C4-2B (cell line): Measurements from ENCODE around the gene MALRD1.

Experiments
- CTCF ChIP-seq: fragments of 450-650 bp; conservative IDR thresholded peaks from 2 replicates; pipeline ENCODE4 v1.5.1; 2017; ENCODE audit warnings: mild to moderate bottlenecking
- ZFX ChIP-seq: fragments of 450-650 bp; IDR thresholded peaks from 2 replicates; pipeline ENCODE4 v1.6.1; 2017

DNA sequence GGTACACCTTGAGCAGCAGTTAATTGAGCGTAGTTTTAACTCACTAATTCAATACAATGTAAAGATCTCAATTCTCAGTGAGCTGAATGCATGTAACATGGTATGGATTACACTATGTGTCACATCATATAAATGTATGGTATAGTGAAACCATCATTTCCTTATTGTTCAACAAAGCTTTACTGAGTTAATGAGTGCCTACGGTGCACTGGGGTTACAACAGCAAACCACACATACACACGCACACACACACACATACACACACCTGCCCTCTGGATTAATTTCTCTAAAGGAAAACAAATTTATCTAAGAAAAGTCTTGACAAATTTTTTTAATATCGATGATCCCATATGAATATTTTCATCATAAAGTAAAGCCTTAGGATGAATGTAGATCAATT lies 369.1 kb downstream of the MALRD1 start:
- TF ChIP-seq CTCF, result no peak
- no peak for TF ChIP-seq ZFX
